B cell (primary cell): ENCODE results near the gene ZNF134.

ENCODE experiments used
- CTCF ChIP-seq: fragments of 200-600 bp; IDR thresholded peaks from one replicate; pipeline ENCODE4 v1.8.0; 2022; ENCODE audit warnings: antibody characterized with exemption, mild to moderate bottlenecking
- EZH2 ChIP-seq: IDR thresholded peaks from 2 replicates; pipeline ENCODE4 v1.6.1; 2012; ENCODE audit warnings: borderline replicate concordance, low read depth, mild to moderate bottlenecking, moderate library complexity, low read length; ENCODE audit not compliant: insufficient read depth, poor library complexity, severe bottlenecking

GRCh38 chr19:57643734-57644133 is 29.7 kb downstream of the ZNF134 start:
- TF ChIP-seq CTCF = no peak
- TF ChIP-seq EZH2 = no peak
